ENCODE measurements around the gene SLC30A9.

GRCh38 chr4:41975341-41975740 is 15.0 kb upstream of the SLC30A9 start:
- TF ChIP-seq CTCF (IDR thresholded peaks at IDR 0.05; ENCODE audit: insufficient read depth, low read length, poor library complexity, severe bottlenecking) (no peak), EZH2phosphoT487 (conservative IDR thresholded peaks at IDR 0.05; ENCODE audit: low read length) (no peak)

All from SU-DHL-6 (cell line).